ENCODE measurements around the gene TWSG1. TPM values are rescaled to one million over a fixed set of nuclear protein-coding genes. Genes with fewer than 3 reads are reported as not detected.

TWSG1 gene
- total RNA-seq, 1 experiment from 2014 or later: 43.7 TPM

GRCh38 chr18:9304388-9305070, 30.0 kb upstream of the TWSG1 start:
- H3K27ac Mint-ChIP-seq (ENCODE audit: unreplicated experiment): no peak overlapping the region
- no peak overlapping the region for H3K4me3 Mint-ChIP-seq (ENCODE audit: unreplicated experiment)
- intact Hi-C loops (cut with micrococcal nuclease; ENCODE audit: unreplicated experiment): no loop called here
- ChIA-PET POLR2A (no interaction called here), CTCF (no interaction called here)
- H3K4me1 ChIP-seq: no peaks in the 10 kb centered on the region
- no peaks in the 10 kb centered on the region for H3K4me1 Mint-ChIP-seq (ENCODE audit: low read depth, unreplicated experiment)
- peaks cover 38% of the 10 kb centered on the region for H3K9me3 Mint-ChIP-seq (ENCODE audit: unreplicated experiment)
- H3K27me3 Mint-ChIP-seq (ENCODE audit: insufficient read depth, unreplicated experiment): no peaks in the 10 kb centered on the region
- peaks cover 11% of the 10 kb centered on the region for H3K9me3 ChIP-seq
- H3K27me3 ChIP-seq (replicated peaks; ENCODE audit: control insufficient read depth, insufficient read depth, low read length): no peaks in the 10 kb centered on the region
- no peak for DNase-seq
- peaks cover 7% of the 10 kb centered on the region for H3K36me3 Mint-ChIP-seq (ENCODE audit: insufficient read depth, unreplicated experiment)
- H3K4me3 ChIP-seq (ENCODE audit: low read depth, low read length): no peak overlapping the region
- no TSS peak for BruUV-seq (replicated peaks)
- TF ChIP-seq, protein P1, sequence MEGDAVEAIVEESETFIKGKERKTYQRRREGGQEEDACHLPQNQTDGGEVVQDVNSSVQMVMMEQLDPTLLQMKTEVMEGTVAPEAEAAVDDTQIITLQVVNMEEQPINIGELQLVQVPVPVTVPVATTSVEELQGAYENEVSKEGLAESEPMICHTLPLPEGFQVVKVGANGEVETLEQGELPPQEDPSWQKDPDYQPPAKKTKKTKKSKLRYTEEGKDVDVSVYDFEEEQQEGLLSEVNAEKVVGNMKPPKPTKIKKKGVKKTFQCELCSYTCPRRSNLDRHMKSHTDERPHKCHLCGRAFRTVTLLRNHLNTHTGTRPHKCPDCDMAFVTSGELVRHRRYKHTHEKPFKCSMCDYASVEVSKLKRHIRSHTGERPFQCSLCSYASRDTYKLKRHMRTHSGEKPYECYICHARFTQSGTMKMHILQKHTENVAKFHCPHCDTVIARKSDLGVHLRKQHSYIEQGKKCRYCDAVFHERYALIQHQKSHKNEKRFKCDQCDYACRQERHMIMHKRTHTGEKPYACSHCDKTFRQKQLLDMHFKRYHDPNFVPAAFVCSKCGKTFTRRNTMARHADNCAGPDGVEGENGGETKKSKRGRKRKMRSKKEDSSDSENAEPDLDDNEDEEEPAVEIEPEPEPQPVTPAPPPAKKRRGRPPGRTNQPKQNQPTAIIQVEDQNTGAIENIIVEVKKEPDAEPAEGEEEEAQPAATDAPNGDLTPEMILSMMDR (IDR thresholded peaks at IDR 0.05; ENCODE audit: insufficient read depth in 1 of 2, low read depth in 1 of 2, low read length in 1 of 2, severe bottlenecking in 1 of 2, unreplicated experiment in 1 of 2): no peak
- no peaks in the 10 kb centered on the region for H3K36me3 ChIP-seq (ENCODE audit: control insufficient read depth, insufficient read depth, low read length)

DNA sequence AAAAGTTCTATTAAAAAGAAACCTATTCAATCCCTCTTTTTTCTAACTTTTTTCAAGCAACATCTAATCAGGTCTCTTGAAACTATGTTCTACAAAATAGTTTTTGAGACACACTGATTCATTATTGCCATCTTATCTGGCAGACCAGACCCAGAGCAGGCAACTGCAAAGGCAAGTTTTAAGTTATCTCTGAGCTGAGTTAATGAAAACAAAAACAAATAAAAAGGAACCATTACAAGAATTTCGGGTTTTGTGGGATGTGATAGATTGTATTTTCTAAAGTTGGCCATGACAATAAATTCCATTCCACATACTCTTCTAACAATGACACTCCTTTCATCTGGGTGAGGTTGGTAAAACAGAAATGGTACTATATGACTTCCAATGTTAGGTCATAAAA, 15.2 kb upstream of the TWSG1 start:
- H3K4me1 Mint-ChIP-seq (ENCODE audit: low read depth, unreplicated experiment): peaks cover 19% of the 10 kb centered on the region
- intact Hi-C loops (cut with micrococcal nuclease; ENCODE audit: unreplicated experiment): no loop called here
- no TSS peak for BruUV-seq (replicated peaks)

GRCh38 chr18:9321017-9321452, 13.5 kb upstream of the TWSG1 start:
- ChIA-PET POLR2A (interaction anchor here (1.4 kb wide), 1 partner anchor 13 kb away, joined by 9 read pairs; the partner anchor contains the start of gene TWSG1), CTCF (interaction anchor here (0.6 kb wide), 1 partner anchor 215 kb away, joined by 3 read pairs; no protein-coding TSS in a partner anchor)
- H3K36me3 Mint-ChIP-seq (ENCODE audit: insufficient read depth, unreplicated experiment): peaks cover 6% of the 10 kb centered on the region
- TF ChIP-seq, protein P1 (IDR thresholded peaks at IDR 0.05; ENCODE audit: insufficient read depth in 1 of 2, low read depth in 1 of 2, low read length in 1 of 2, severe bottlenecking in 1 of 2, unreplicated experiment in 1 of 2): no peak
- DNase-seq: peak in 1 of 2 experiments; percentile 17
- no TSS peak for BruUV-seq (replicated peaks)
- Histone ChIP-seq H3K36me3 (ENCODE audit: control insufficient read depth, insufficient read depth, low read length) (no peaks in the 10 kb centered on the region), H3K9me3 (peaks cover 5% of the 10 kb centered on the region; the same call in 1 of the 2 replicates), H3K4me3 (ENCODE audit: low read depth, low read length) (no peak overlapping the region), H3K27me3 (replicated peaks; ENCODE audit: control insufficient read depth, insufficient read depth, low read length) (no peaks in the 10 kb centered on the region), H3K4me1 (peaks cover 16% of the 10 kb centered on the region)
- no peak overlapping the region for H3K4me3 Mint-ChIP-seq (ENCODE audit: unreplicated experiment)
- peaks cover 19% of the 10 kb centered on the region for H3K4me1 Mint-ChIP-seq (ENCODE audit: low read depth, unreplicated experiment)
- no peaks in the 10 kb centered on the region for H3K27me3 Mint-ChIP-seq (ENCODE audit: insufficient read depth, unreplicated experiment)
- peaks cover 26% of the 10 kb centered on the region for H3K9me3 Mint-ChIP-seq (ENCODE audit: unreplicated experiment)
- peak overlapping the region; percentile 25 for H3K27ac Mint-ChIP-seq (ENCODE audit: unreplicated experiment)
- intact Hi-C loops (cut with micrococcal nuclease; ENCODE audit: unreplicated experiment): no loop called here

More for the DNA sequence above, 15.2 kb upstream of the TWSG1 start:
- H3K4me1 ChIP-seq: peaks cover 16% of the 10 kb centered on the region
- no peaks in the 10 kb centered on the region for H3K27me3 ChIP-seq (replicated peaks; ENCODE audit: control insufficient read depth, insufficient read depth, low read length)
- POLR2A ChIA-PET: no interaction called here
- Mint-ChIP-seq H3K27ac (ENCODE audit: unreplicated experiment) (peak overlapping the region; percentile 65), H3K36me3 (ENCODE audit: insufficient read depth, unreplicated experiment) (peaks cover 6% of the 10 kb centered on the region), H3K9me3 (ENCODE audit: unreplicated experiment) (peaks cover 26% of the 10 kb centered on the region), H3K4me3 (ENCODE audit: unreplicated experiment) (no peak overlapping the region), H3K27me3 (ENCODE audit: insufficient read depth, unreplicated experiment) (no peaks in the 10 kb centered on the region)
- no peak for DNase-seq
- no peaks in the 10 kb centered on the region for H3K36me3 ChIP-seq (ENCODE audit: control insufficient read depth, insufficient read depth, low read length)
- H3K4me3 ChIP-seq (ENCODE audit: low read depth, low read length): no peak overlapping the region
- peaks cover 5% of the 10 kb centered on the region; the same call in 1 of the 2 replicates for H3K9me3 ChIP-seq
- TF ChIP-seq, protein P1 (IDR thresholded peaks at IDR 0.05; ENCODE audit: insufficient read depth in 1 of 2, low read depth in 1 of 2, low read length in 1 of 2, severe bottlenecking in 1 of 2, unreplicated experiment in 1 of 2): no peak
- CTCF ChIA-PET: no interaction called here
